Measurements from ENCODE around the gene SLC23A3.

SLC23A3 gene

GRCh38 chr2:219175486-219175885 is 5.7 kb upstream of the SLC23A3 start:
- no peak for DNase-seq

GRCh38 chr2:219174801-219175200 is 5.0 kb upstream of the SLC23A3 start:
- DNase-seq, result no peak

- DNase-seq, result no peak
Observed at GRCh38 chr2:219174146-219174545, 4.3 kb upstream of the SLC23A3 start.

GRCh38 chr2:219173176-219173575 is 3.3 kb upstream of the SLC23A3 start:
- no peak for DNase-seq

GRCh38 chr2:219172231-219173154 is 2.7 kb upstream of the SLC23A3 start:
- DNase-seq, result no peak

GRCh38 chr2:219171231-219171651 is 1.4 kb upstream of the SLC23A3 start:
- peak; percentile 56 for DNase-seq

GRCh38 chr2:219168932-219169331 is 897 bp downstream of the SLC23A3 start:
- no peak for DNase-seq

GRCh38 chr2:219168526-219168925 is 1.3 kb downstream of the SLC23A3 start:
- no peak for DNase-seq

- no peak for DNase-seq
Observed at GRCh38 chr2:219167997-219168396, 1.8 kb downstream of the SLC23A3 start.

- DNase-seq, result no peak
Observed at GRCh38 chr2:219165058-219165911, 4.5 kb downstream of the SLC23A3 start.

GRCh38 chr2:219163156-219163555 is 6.7 kb downstream of the SLC23A3 start:
- DNase-seq, result no peak

GRCh38 chr2:219161097-219161496 is 8.7 kb downstream of the SLC23A3 start:
- DNase-seq, result no peak

- DNase-seq, result peak; percentile 76
Observed at GRCh38 chr2:219160186-219161017, 9.4 kb downstream of the SLC23A3 start, which contains the start of gene NHEJ1. TSS of gene NHEJ1 (minus strand) at chr2:219160815. CDS start at chr2:219158362, 2,453 bp downstream.

- DNase-seq, result no peak
Observed at GRCh38 chr2:219159771-219160185, 10.1 kb downstream of the SLC23A3 start.

GRCh38 chr2:219158586-219158985 is 11.2 kb downstream of the SLC23A3 start:
- DNase-seq, result no peak

GRCh38 chr2:219158025-219158424 is 11.8 kb downstream of the SLC23A3 start:
- no peak for DNase-seq

- DNase-seq, result no peak
Observed at GRCh38 chr2:219157396-219157795, 12.4 kb downstream of the SLC23A3 start.

- peak; percentile 37 for DNase-seq
Observed at GRCh38 chr2:219155054-219155644, 14.7 kb downstream of the SLC23A3 start.

GRCh38 chr2:219149667-219150066 is 20.2 kb downstream of the SLC23A3 start:
- no peak for DNase-seq

- no peak for DNase-seq
Observed at GRCh38 chr2:219142329-219142728, 27.5 kb downstream of the SLC23A3 start.

GRCh38 chr2:219140722-219141121 is 29.1 kb downstream of the SLC23A3 start:
- DNase-seq, result no peak

GRCh38 chr2:219133976-219134375 is 35.9 kb downstream of the SLC23A3 start:
- DNase-seq, result no peak
